CD4-positive, alpha-beta memory T cell (primary cell): ENCODE results near the gene HLA-A. TPM values are rescaled to one million over a fixed set of nuclear protein-coding genes. Genes with fewer than 3 reads are reported as not detected.

Experiments
- CTCF ChIA-PET: fragments of 350-600 bp; sonication (Branson Sonifier 250); formaldehyde crosslinking; loops from one replicate; lab custom pipeline; 2021; ENCODE audit warnings: inconsistent platforms; ENCODE audit not compliant: partially characterized antibody; lab: Charles Lee
- POLR2A ChIA-PET: fragments of 350-600 bp; sonication (Branson Sonifier 250); formaldehyde crosslinking; loops from one replicate; lab custom pipeline; 2021; ENCODE audit not compliant: partially characterized antibody; lab: Charles Lee
- DNase-seq, 5 donors: peaks; one replicate each; pipeline versions ENCODE4 v3.0.0 to v3.0.0-alpha.2; 2020 to 2022; ENCODE audit warnings: mixed read lengths in 1 of 5
- H3K27ac ChIP-seq: one replicate; pipeline ENCODE4 v1.7.0; 2013; ENCODE audit warnings: low read depth, low read length
- H3K27me3 ChIP-seq: 2 replicates; pipeline ENCODE4 v1.7.0; 2013; ENCODE audit warnings: mild to moderate bottlenecking, low read length, moderate library complexity; ENCODE audit not compliant: insufficient read depth
- H3K36me3 ChIP-seq: 2 replicates; pipeline ENCODE4 v1.7.0; 2013; ENCODE audit warnings: mild to moderate bottlenecking, low read length, moderate library complexity; ENCODE audit not compliant: insufficient read depth
- H3K4me1 ChIP-seq: 2 replicates; pipeline ENCODE4 v1.7.0; 2013; ENCODE audit warnings: mild to moderate bottlenecking, low read length, moderate library complexity; ENCODE audit not compliant: insufficient read depth
- H3K4me3 ChIP-seq, 2 donors: one replicate each; pipeline ENCODE4 v1.7.0; 2013; ENCODE audit warnings: low read length in 2 of 2, mild to moderate bottlenecking in 1 of 2
- H3K9me3 ChIP-seq, 2 donors: one replicate each; pipeline ENCODE4 v1.7.0; 2013; ENCODE audit warnings: low read length in 2 of 2, control low read depth in 1 of 2; ENCODE audit not compliant: control insufficient read depth in 1 of 2
- H3K27ac Mint-ChIP-seq, 7 donors: one replicate each; pipeline ENCODE4 v1.8.0; 2020 to 2021; ENCODE audit warnings: mixed read lengths in 7 of 7, mild to moderate bottlenecking in 6 of 7, inconsistent platforms in 3 of 7, moderate library complexity in 3 of 7
- H3K27me3 Mint-ChIP-seq, 2 donors: one replicate each; pipeline ENCODE4 v1.8.0; 2020 to 2021; ENCODE audit warnings: mixed read lengths in 2 of 2
- H3K36me3 Mint-ChIP-seq, 2 donors: one replicate each; pipeline ENCODE4 v1.8.0; 2020 to 2021; ENCODE audit warnings: mixed read lengths in 2 of 2, inconsistent platforms in 1 of 2, mild to moderate bottlenecking in 1 of 2
- H3K4me1 Mint-ChIP-seq, 4 donors: one replicate each; pipeline ENCODE4 v1.8.0; 2020 to 2021; ENCODE audit warnings: mixed read lengths in 4 of 4, mild to moderate bottlenecking in 1 of 4
- H3K4me3 Mint-ChIP-seq, 8 donors: one replicate each; pipeline ENCODE4 v1.8.0; 2020 to 2021; ENCODE audit warnings: mixed read lengths in 8 of 8, mild to moderate bottlenecking in 7 of 8, moderate library complexity in 6 of 8, inconsistent platforms in 3 of 8
- H3K9me3 Mint-ChIP-seq, 8 donors: one replicate each; pipeline ENCODE4 v1.8.0; 2020 to 2021; ENCODE audit warnings: mixed read lengths in 8 of 8, mild to moderate bottlenecking in 5 of 8, inconsistent platforms in 3 of 8, moderate library complexity in 1 of 8
- intact Hi-C: fragments of 100-400 bp; cut with micrococcal nuclease; formaldehyde crosslinking; loops from one replicate; pipeline ENCODE4 v1.15.1; 2023
- polyA plus RNA-seq, 2 donors: library from polyadenylated mRNA; unstranded; fragments of 300-500 nt; fragmentation: Illumina TruSeq; gene quantifications; one replicate each; pipeline ENCODE4 v1.2.3, GENCODE V29; 2021
- total RNA-seq, 2 experiments: library from RNA; stranded (reverse); gene quantifications; one replicate each; pipeline ENCODE4 v1.2.3, GENCODE V29; 2021

The HLA-A gene
- total and polyA plus RNA-seq, 4 experiments from 2014 or later, result 2,115 to 3,137 (median 2,561) TPM

- H3K27me3 ChIP-seq, result no peaks in the 10 kb centered on the region
- H3K4me1 Mint-ChIP-seq, result peaks cover under 1 to 10% (median 2%) of the 10 kb centered on the region in 4 donors
- H3K27ac ChIP-seq, result no peak overlapping the region
- no peak overlapping the region for H3K4me3 ChIP-seq
- H3K36me3 Mint-ChIP-seq, result no peaks in the 10 kb centered on the region
- no peak overlapping the region for H3K27ac Mint-ChIP-seq
- no peak for DNase-seq
- no peak overlapping the region for H3K4me3 Mint-ChIP-seq
- CTCF ChIA-PET, result no interaction called here
- POLR2A ChIA-PET, result interaction anchor here (1.4 kb wide), 1 partner anchor 13 kb away, joined by 18 read pairs; no protein-coding TSS in a partner anchor
- H3K9me3 ChIP-seq, result no peaks in the 10 kb centered on the region
- H3K36me3 ChIP-seq, result no peaks in the 10 kb centered on the region
- no peaks in the 10 kb centered on the region for H3K4me1 ChIP-seq
- intact Hi-C loops, result no loop called here
- H3K27me3 Mint-ChIP-seq, result no peaks in the 10 kb centered on the region
- peaks cover 0 to 1% (median 0%) of the 10 kb centered on the region in 8 donors for H3K9me3 Mint-ChIP-seq
Observed at GRCh38 chr6:29933955-29934354, 8.4 kb upstream of the HLA-A start.

- Histone ChIP-seq H3K4me1 (peaks cover 6% of the 10 kb centered on the region), H3K27me3 (no peaks in the 10 kb centered on the region), H3K4me3 (no peak overlapping the region), H3K36me3 (no peaks in the 10 kb centered on the region), H3K27ac (no peak overlapping the region), H3K9me3 (no peaks in the 10 kb centered on the region)
- peaks cover 0 to 1% (median 0%) of the 10 kb centered on the region in 8 donors for H3K9me3 Mint-ChIP-seq
- POLR2A ChIA-PET, result no interaction called here
- no peak overlapping the region for H3K27ac Mint-ChIP-seq
- no peak for DNase-seq
- H3K4me1 Mint-ChIP-seq, result peaks cover 3 to 18% (median 7%) of the 10 kb centered on the region in 4 donors
- H3K4me3 Mint-ChIP-seq, result no peak overlapping the region
- intact Hi-C loops, result no loop called here
- H3K27me3 Mint-ChIP-seq, result no peaks in the 10 kb centered on the region
- H3K36me3 Mint-ChIP-seq, result no peaks in the 10 kb centered on the region
- CTCF ChIA-PET, result no interaction called here
Observed at GRCh38 chr6:29935273-29935955, 6.9 kb upstream of the HLA-A start.

- peaks cover 0 to 3% of the 10 kb centered on the region in 2 donors for H3K27me3 Mint-ChIP-seq
- H3K27ac Mint-ChIP-seq, result peak overlapping the region in 2 of 7 donors; percentile 57 to 100
- H3K9me3 Mint-ChIP-seq, result peaks cover 0 to 7% (median 0%) of the 10 kb centered on the region in 8 donors
- no peaks in the 10 kb centered on the region for H3K9me3 ChIP-seq
- H3K36me3 Mint-ChIP-seq, result peaks cover 17 to 24% of the 10 kb centered on the region in 2 donors
- peaks cover 17% of the 10 kb centered on the region for H3K4me1 ChIP-seq
- ChIA-PET POLR2A (interaction anchor here (0.8 to 4.7 kb wide), 3 partner anchors 10 to 37 kb away, joined by 3 to 53 read pairs (median 6); no protein-coding TSS in a partner anchor), CTCF (no interaction called here)
- H3K4me3 Mint-ChIP-seq, result no peak overlapping the region
- no peak overlapping the region for H3K4me3 ChIP-seq
- intact Hi-C loops, result no loop called here
- peaks cover 8 to 41% (median 16%) of the 10 kb centered on the region in 4 donors for H3K4me1 Mint-ChIP-seq
- no peak overlapping the region for H3K27ac ChIP-seq
- peaks cover 8% of the 10 kb centered on the region for H3K36me3 ChIP-seq
- DNase-seq, result no peak
- no peaks in the 10 kb centered on the region for H3K27me3 ChIP-seq
Observed at GRCh38 chr6:29938746-29939508, 3.4 kb upstream of the HLA-A start.

GRCh38 chr6:29941016-29941415 lies 1.3 kb upstream of the HLA-A start:
- H3K27ac Mint-ChIP-seq, result peak overlapping the region; percentile 100
- peaks cover 0 to 13% (median 0%) of the 10 kb centered on the region in 8 donors for H3K9me3 Mint-ChIP-seq
- ChIA-PET CTCF (no interaction called here), POLR2A (interaction anchor here (0.8 to 4.7 kb wide), 19 partner anchors 8 to 218 kb away, joined by 3 to 57 read pairs (median 4); partner anchors contain the start of genes HLA-F and POLR1H)
- Histone ChIP-seq H3K4me1 (peaks cover 32% of the 10 kb centered on the region), H3K9me3 (no peaks in the 10 kb centered on the region), H3K4me3 (peak overlapping the region; percentile 62 to 78), H3K36me3 (peaks cover 29% of the 10 kb centered on the region), H3K27ac (peak overlapping the region; percentile 100), H3K27me3 (no peaks in the 10 kb centered on the region)
- peak overlapping the region; percentile 95 to 100 (median 99) for H3K4me3 Mint-ChIP-seq
- intact Hi-C loops, result loop anchor here (1.0 to 5.0 kb wide), 2 partner anchors 36 to 54 kb away; no protein-coding TSS in a partner anchor
- peaks cover 20 to 57% (median 32%) of the 10 kb centered on the region in 4 donors for H3K4me1 Mint-ChIP-seq
- H3K36me3 Mint-ChIP-seq, result peaks cover 37 to 45% of the 10 kb centered on the region in 2 donors
- peaks cover 0 to 3% of the 10 kb centered on the region in 2 donors for H3K27me3 Mint-ChIP-seq
- DNase-seq, result peak in 1 of 5 donors; percentile 44

- Mint-ChIP-seq H3K4me1 (peaks cover 24 to 62% (median 37%) of the 10 kb centered on the region in 4 donors), H3K36me3 (peaks cover 42 to 50% of the 10 kb centered on the region in 2 donors), H3K27ac (peak overlapping the region; percentile 100), H3K4me3 (peak overlapping the region; percentile 95 to 100 (median 99)), H3K27me3 (peaks cover 0 to 3% of the 10 kb centered on the region in 2 donors), H3K9me3 (peaks cover 0 to 15% (median 0%) of the 10 kb centered on the region in 8 donors)
- POLR2A ChIA-PET, result interaction anchor here (0.7 to 4.7 kb wide), 23 partner anchors 7 to 233 kb away, joined by 3 to 57 read pairs (median 4); partner anchors contain the start of genes HLA-F and POLR1H
- Histone ChIP-seq H3K9me3 (no peaks in the 10 kb centered on the region), H3K27me3 (no peaks in the 10 kb centered on the region), H3K36me3 (peaks cover 33% of the 10 kb centered on the region), H3K27ac (peak overlapping the region; percentile 100), H3K4me3 (peak overlapping the region; percentile 62 to 78), H3K4me1 (peaks cover 36% of the 10 kb centered on the region)
- DNase-seq, result peak in 1 of 5 donors; percentile 23
- CTCF ChIA-PET, result no interaction called here
- intact Hi-C loops, result loop anchor here (1.0 to 5.0 kb wide), 2 partner anchors 36 to 54 kb away; no protein-coding TSS in a partner anchor
Observed at GRCh38 chr6:29941471-29941870, 861 bp upstream of the HLA-A start.

GRCh38 chr6:29941916-29942274 lies 437 bp upstream of the HLA-A start:
- intact Hi-C loops, result loop anchor here (1.0 to 5.0 kb wide), 5 partner anchors 15 to 125 kb away; partner anchors contain the start of gene PPP1R11
- Histone ChIP-seq H3K36me3 (peaks cover 37% of the 10 kb centered on the region), H3K27me3 (no peaks in the 10 kb centered on the region), H3K4me1 (peaks cover 41% of the 10 kb centered on the region), H3K9me3 (no peaks in the 10 kb centered on the region), H3K27ac (peak overlapping the region; percentile 100), H3K4me3 (peak overlapping the region; percentile 62 to 78)
- Mint-ChIP-seq H3K36me3 (peaks cover 45 to 54% of the 10 kb centered on the region in 2 donors), H3K27me3 (peaks cover 0 to 3% of the 10 kb centered on the region in 2 donors), H3K9me3 (peaks cover 0 to 17% (median 0%) of the 10 kb centered on the region in 8 donors), H3K27ac (peak overlapping the region; percentile 100), H3K4me1 (peaks cover 25 to 66% (median 41%) of the 10 kb centered on the region in 4 donors), H3K4me3 (peak overlapping the region; percentile 95 to 100 (median 99))
- CTCF ChIA-PET, result no interaction called here
- DNase-seq, result no peak
- POLR2A ChIA-PET, result interaction anchor here (0.6 to 4.7 kb wide), 22 partner anchors 13 to 233 kb away, joined by 3 to 57 read pairs (median 4); partner anchors contain the start of genes HLA-F and POLR1H
